Stimulated activated CD4-positive, alpha-beta T cell treated with anti-CD3 and anti-CD28 coated beads, Interleukin-4, amount 100 ng/mL, for 24 hours (primary cell): ENCODE data around the gene MS4A1.
"Not testable (repeated sequence)": the region's sequence is repeated elsewhere in the genome, so short reads cannot be mapped to it uniquely, and the experiment has no call there.

ENCODE experiments used
- DNase-seq: peaks from one replicate; pipeline ENCODE4 v3.0.0-alpha.2; 2020

The MS4A1 gene

DNA sequence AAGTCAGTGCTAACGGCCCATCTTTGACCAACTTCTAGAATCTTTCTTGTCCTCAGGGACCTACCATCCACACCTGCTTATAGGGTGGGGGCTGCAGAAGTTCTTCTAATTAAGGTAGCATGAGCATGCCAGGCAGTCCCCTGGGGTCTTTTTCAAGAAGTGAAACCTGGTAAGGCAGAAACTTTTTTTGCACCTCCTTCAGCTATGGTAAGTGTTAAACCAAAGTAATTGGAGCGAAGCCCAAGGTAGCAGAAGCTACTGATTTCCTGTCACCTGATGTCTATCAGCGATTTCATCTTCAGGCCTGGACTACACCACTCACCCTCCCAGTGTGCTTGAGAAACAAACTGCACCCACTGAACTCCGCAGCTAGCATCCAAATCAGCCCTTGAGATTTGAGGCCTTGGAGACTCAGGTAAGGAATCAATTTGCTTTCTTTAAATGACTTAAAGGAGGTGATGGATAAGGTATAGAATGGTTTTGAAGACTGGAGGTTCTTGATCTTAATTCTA is at the start of gene MS4A1:
Gene MS4A1 (plus strand): TSS at position 317 of the 512 bp plus-strand sequence. CDS start 6,528 bp downstream, outside the sequence.
- DNase-seq: no peak

- no peak for DNase-seq
Measured at GRCh38 chr11:60420015-60420414, 35.6 kb upstream of the MS4A1 start.

DNA sequence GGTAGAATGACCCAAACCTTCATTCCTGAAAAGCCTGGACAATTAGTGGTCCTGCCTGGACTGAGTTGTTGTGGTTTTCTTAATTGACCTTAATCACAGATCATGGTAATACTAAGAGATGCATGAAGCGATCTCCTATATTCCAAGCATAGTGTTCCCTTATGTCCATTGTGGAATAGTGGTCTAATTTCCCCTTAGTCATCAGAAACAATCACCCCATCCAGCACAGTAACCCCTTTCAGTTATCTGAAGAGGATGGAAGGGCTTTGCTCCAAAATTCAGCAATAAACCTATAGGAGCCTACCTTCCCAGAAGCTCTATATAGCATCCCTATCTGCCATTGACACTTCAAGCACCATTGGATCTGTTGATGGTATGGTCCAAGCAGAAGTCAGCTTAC is 33.0 kb upstream of the MS4A1 start:
- DNase-seq: no peak

- DNase-seq: no peak
Measured at GRCh38 chr11:60428517-60428916, 27.1 kb upstream of the MS4A1 start.

DNA sequence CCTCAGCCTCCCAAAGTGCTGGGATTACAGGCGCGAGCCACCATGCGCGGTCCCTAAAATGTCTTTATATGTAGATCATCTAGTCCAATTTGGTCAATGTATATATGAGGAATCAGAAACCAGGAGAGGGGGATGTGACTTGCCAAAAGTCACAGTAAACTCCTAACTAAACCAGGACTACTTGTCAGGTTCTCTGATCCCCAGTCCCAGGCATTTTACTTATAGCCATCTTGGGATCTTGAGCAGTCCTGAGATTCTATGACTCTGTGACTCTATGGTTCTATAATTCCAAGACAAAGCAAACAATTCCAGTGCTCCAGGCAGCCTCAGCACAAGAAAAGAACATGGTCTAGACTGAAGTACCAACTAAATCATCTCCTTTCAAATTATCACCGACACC is 26.4 kb upstream of the MS4A1 start, which contains the start of gene MS4A5:
Gene MS4A5 (plus strand): TSS at position 301 of the 400 bp plus-strand sequence. CDS start 103 bp downstream, outside the sequence.
- no peak for DNase-seq

DNA sequence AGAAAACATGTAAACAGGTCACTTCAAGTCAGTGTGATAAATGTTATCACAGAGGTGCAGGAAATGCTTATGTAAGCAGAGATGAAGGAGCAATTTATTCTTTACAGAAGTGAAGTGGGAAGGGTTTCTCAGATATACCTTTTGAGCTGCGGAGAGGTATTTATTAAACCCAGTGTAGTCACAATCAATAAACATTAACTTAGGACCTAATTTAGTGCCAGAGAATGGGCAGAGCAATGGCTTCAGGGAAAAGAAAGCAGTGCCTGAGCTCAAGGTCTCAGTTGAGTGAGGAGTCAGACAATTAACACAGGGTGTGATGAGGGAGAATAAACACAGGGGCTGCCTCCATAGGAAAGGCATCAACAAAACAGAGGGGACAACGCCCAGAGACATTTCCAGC is 24.4 kb upstream of the MS4A1 start:
- no peak for DNase-seq

DNA sequence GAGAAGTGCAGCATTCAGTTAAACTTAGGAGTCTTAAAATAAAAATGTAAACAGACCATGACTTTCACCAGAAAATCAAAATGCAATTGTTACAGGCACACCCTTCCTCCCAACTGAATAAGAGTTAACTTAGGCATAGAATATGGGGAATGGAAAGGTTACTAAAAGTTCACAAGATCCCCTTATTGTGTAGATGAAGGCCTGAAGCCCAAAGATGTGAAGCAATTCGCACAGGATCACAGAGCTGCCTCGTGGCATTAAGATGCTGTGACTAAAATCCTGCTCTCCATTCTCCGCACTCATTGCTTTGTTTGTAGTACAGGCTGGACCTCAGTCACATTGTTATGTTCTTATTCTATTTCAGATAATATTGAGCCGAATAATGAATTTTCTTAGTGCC is 22.2 kb upstream of the MS4A1 start:
- no peak for DNase-seq

DNA sequence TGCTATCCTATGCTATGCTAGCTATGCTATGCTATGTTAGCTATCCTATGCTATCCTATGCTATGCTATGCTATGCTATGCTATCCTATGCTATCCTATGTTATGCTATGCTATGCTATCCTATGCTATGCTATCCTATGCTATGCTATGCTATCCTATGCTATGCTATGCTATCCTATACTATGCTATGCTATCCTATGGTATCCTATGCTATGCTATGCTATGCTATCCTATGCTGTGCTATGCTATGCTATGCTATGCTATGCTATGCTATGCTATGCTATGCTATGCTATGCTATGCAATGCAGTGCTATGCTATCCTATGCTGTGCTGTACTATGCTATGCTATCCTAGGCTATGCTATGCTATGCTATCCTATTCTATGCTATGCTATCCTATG is 8.6 kb upstream of the MS4A1 start:
- no peak for DNase-seq

GRCh38 chr11:60447846-60448245 is 7.8 kb upstream of the MS4A1 start:
- DNase-seq: no peak

DNA sequence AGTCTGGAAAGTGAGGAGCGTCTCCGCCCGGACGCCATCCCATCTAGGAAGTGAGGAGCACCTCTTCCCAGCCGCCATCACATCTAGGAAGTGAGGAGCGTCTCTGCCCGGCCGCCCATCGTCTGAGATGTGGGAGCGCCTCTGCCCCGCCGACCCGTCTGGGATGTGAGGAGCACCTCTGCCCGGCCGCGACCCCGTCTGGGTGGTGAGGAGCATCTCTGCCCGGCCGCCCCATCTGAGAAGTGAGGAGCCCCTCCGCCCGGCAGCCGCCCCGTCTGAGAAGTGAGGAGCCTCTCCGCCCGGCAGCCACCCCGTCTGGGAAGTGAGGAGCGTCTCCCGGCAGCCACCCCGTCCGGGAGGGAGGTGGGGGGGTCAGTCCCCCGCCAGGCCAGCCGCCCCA is 4.5 kb upstream of the MS4A1 start:
- not testable (repeated sequence) for DNase-seq

DNA sequence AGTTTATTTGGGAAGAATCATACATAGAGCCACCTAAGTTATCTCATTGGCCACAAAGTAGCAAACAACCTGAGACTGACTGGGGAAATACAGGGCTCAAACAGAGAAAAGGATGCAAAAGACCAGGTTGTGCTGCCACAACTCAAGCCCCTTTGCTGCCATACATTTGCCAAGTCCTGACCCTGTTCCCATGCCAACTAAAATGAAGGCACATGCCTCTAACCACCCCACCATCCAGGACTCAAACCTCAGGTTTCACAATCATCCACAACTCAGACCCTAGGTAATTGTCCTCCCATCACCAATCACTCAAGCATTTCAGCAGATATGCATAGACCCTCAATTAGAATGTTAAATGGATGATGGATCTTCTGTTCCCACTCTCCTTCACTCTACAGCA is 1.4 kb upstream of the MS4A1 start:
- DNase-seq: no peak

GRCh38 chr11:60457576-60457975 is 1.9 kb downstream of the MS4A1 start:
- DNase-seq: no peak

DNA sequence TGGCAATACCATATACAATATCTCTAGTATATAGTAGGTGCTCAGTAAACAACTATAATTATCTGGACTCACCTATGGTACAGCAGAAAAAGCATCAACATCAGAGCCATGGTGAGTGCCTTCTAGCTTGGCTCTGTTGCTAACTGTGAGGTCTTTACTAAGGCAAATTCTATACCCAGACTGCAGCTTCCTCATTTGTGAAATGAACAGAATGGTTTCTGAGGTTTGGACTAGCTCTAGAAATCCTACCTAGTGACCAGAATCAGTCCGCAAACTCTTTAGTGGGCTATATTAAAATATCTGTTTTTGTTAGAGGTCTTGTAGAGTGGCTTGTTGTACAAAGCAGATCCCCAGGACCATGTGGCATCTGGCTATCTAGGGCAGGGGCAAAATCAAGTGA is 3.7 kb downstream of the MS4A1 start:
- DNase-seq: no peak

- DNase-seq: no peak
Measured at GRCh38 chr11:60468829-60469228, 13.2 kb downstream of the MS4A1 start.

DNA sequence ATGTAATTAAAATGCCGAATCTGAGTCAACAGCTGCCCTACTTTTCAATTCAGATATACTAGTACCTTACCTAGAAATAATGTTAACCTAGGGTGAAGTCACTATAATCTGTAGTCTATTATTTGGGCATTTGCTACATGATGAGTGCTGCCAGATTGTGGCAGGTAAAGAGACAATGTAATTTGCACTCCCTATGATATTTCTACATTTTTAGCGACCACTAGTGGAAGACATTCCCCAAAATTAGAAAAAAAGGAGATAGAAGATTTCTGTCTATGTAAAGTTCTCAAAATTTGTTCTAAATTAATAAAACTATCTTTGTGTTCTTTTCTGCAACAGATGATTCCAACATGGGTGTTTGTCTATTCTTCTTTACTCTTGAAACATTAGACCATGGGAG is 14.1 kb downstream of the MS4A1 start:
- no peak for DNase-seq

- DNase-seq: no peak
Measured at GRCh38 chr11:60477035-60477445, 21.4 kb downstream of the MS4A1 start.

DNA sequence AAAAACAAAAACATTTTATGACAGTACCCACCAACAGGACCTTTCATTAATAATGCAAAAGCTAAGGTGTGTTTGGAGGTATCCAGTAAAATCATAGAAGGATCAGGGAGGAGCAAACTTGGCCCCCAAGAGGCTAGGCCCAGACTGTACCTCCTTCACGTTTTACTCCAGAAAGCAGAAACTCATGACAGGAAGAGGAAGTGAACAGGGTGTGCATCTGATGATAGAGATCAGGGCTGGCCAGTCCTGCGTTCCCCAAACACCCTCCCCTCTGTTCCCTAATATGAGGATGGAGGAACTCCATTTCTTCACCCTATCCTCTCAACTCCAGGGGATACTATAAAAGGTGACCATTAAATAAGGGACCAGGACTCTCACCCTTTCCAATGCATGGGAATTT is 26.7 kb downstream of the MS4A1 start:
- DNase-seq: no peak

DNA sequence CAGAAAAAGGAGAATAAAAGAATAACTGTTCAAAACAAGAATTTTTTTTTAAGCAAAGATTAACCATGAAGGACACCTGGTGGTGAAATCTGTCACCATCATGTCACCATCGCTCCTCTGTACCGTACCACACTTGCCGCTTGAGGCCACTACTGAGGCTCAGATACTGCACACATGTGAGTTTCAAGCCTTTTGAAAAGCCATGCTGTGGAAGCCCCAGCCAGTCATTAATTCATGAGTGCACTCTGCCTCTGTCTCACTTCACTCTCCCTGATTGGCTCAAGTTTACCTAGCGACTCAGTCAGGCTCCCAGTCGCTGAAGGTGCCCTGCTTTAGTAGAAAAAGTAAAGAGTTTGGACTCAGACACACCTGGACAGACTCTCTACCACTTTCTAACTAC is 30.3 kb downstream of the MS4A1 start:
- DNase-seq: peak; percentile 3

- no peak for DNase-seq
Measured at GRCh38 chr11:60492488-60493009, 36.9 kb downstream of the MS4A1 start, which contains the start of gene MS4A12. Gene MS4A12 (plus strand): TSS chr11:60492778. CDS start chr11:60497319, 4,541 bp downstream.

DNA sequence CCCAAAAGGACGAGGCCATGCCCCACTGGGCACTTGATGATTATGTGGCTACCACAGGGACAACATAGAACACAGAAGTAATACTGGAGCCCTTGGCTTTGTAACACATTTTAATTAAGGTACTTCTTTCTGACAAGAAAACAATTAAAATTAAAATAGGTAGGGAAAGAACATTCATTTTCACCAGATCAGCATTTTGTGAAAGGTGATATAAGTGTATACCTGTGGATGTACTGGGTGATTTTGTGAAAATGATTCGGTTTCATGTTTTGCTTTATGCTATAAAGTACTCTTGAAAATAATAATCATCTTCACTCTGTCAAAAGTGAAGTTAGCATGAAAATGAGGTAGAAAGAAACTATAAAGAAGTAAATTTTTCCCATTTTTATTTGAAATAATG is 37.8 kb downstream of the MS4A1 start:
- DNase-seq: no peak

DNA sequence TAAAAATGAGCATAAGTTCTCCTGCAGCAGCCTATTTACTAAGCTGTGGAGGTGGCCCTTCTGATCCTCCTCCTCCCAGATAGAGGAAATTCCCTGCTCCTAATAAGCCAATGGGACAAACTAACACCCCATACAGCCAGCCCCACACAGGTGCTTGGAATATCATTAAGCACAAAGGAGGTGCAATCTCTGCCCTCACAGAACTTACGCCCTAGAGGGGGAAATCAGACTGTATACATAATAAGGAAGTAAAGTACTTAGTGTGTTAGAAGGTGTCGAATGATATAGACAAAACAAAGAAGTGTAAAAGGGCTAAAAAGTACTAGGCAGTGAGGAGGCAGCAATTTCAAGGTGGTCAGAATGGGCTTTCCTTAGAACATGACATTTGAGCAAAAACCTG is 42.8 kb downstream of the MS4A1 start:
- DNase-seq: no peak

GRCh38 chr11:60498853-60499252 is 43.2 kb downstream of the MS4A1 start:
- no peak for DNase-seq

- no peak for DNase-seq
Measured at GRCh38 chr11:60500276-60500910, 44.7 kb downstream of the MS4A1 start.

DNA sequence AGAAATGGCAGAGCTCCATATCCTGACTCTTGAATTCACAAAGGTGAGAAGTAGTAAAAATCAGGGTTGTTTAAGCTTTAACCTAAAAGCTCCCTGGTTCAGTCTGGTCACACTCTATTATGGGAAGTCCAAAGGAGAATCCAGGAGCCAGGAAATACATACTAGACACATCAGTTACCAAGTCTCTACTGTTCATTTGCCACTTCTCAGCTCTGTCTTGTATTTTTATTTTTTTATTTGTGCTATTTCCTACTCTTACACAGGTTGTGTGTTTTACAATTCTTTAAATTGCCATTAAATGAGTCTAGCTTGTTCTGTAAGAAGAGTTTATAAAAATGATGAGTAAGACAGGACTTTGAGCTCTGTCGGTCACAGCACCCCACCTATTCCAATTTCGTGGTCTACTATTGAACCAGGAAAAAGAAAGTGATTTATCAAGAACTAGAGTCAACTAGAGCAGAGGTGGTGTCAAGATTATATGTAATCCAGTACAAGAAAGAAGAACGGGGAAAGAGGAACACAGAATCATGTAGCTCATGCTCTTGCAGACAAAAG is 46.7 kb downstream of the MS4A1 start:
- DNase-seq: no peak
